HUES48 (cell line): Measurements from ENCODE around the gene POMT2.
A peak's percentile ranks its signal among the peaks of the same experiment; 100 is the strongest.

ENCODE experiments used
- H3K27ac ChIP-seq: one replicate; pipeline ENCODE4 v1.7.0; 2013; ENCODE audit warnings: low read depth, low read length, inconsistent platforms
- H3K27me3 ChIP-seq: 2 replicates; pipeline ENCODE4 v1.6.1; 2013; ENCODE audit warnings: mild to moderate bottlenecking, low read length; ENCODE audit not compliant: control insufficient read depth, insufficient read depth
- H3K36me3 ChIP-seq: 2 replicates; pipeline ENCODE4 v1.6.1; 2013; ENCODE audit warnings: low read length; ENCODE audit not compliant: control insufficient read depth, insufficient read depth
- H3K4me1 ChIP-seq: 2 replicates; pipeline ENCODE4 v1.6.1; 2013; ENCODE audit warnings: mild to moderate bottlenecking, low read length; ENCODE audit not compliant: control insufficient read depth, insufficient read depth
- H3K4me3 ChIP-seq: 2 replicates; pipeline ENCODE4 v1.5.1; 2013; ENCODE audit warnings: mild to moderate bottlenecking, low read depth, low read length
- H3K9ac ChIP-seq: 2 replicates; pipeline ENCODE4 v1.6.1; 2013; ENCODE audit warnings: mild to moderate bottlenecking, low read depth, low read length, moderate library complexity
- H3K9me3 ChIP-seq: 2 replicates; pipeline ENCODE4 v1.6.1; 2013; ENCODE audit warnings: low read length; ENCODE audit not compliant: control insufficient read depth, insufficient read depth

Gene POMT2

DNA sequence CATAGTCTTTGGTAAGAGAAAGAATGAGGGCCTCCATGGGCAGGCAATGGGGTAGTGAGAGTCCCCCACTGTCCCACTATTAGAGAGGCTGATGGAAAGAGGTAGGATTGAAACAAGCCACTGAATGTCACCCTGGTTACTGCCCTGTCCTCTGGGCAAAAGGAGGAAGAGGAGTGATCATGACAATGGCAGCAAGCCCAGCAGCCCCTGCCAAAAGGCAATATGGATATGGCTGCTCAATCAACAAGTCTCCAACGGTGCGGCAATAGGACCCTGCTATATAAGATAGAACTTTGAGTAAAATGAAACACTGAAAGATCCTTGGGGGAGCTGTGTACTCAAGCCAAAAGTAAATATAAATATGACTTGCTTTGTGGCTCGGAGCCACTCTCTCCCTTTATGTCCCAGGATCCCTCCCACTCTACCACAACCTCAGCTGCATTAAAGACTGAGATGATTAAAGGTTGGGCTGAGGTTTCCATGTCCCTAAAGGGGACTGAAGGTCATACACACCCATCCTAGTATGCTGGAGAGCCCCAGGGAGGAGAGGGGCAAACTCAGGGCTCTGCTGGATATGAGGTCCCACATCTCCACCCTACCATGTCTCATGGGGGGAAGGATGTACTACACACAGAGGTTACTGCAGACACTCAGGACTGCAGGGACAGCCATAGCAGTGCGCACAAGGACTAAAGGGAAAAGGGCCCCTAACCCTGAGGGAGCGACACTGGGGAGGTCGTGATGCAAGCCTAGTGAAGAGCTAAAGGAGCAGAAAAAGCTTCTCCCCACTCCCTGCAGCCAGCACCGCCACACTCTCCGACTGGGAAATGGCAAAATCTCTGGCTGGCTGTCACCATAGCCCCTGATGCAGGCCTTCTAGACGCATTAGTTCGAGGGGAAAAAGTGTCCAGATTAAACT, 5.9 kb downstream of the POMT2 start:
- Histone ChIP-seq H3K36me3 (no peaks in the 10 kb centered on the region), H3K27me3 (no peaks in the 10 kb centered on the region), H3K4me1 (peaks cover 37% of the 10 kb centered on the region), H3K4me3 (peak overlapping the region; percentile 6; the same call in 1 of the 2 replicates), H3K9me3 (no peaks in the 10 kb centered on the region), H3K9ac (peak overlapping the region; percentile 22; the same call in 1 of the 2 replicates), H3K27ac (peak overlapping the region; percentile 76)

DNA sequence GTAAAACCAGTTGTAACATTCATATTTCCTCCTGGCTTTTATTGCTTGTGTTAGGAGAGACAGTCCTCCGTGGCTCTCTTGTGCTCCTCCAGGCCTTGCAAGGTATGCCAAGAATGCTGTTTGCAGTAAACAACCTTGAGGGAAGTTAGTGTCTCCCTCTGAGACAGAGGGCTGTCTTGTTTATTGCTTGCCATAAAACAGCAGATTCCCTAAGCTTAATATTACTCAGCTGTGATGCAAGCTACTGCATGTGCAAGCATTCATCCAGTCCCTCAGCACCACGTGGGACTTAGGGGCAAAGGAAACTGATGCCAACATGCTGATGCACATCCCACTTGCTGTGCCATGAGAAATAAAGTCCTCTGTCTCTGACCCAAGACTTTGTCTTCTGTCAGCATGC, 6.6 kb downstream of the POMT2 start:
- Histone ChIP-seq H3K27ac (peak overlapping the region; percentile 76), H3K36me3 (no peaks in the 10 kb centered on the region)

DNA sequence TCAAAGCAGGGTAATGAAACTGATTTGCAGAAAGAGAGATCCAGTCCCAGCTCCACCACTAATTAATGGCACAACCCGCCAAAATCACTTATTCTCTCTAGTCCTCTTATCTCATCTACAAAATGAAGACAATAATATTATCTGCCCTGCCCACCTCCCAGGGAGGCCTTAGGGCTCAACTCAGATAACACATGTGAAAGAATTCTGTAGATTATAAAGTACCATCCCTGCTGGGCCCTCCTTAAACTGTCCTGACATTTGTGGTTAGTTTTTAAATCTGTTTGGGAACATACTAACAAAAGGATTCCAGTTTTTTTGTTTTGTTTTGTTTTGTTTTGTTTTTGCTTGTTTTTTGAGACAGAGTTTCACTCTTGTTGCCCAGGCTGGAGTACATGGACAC, 7.3 kb downstream of the POMT2 start:
- Histone ChIP-seq H3K9ac (no peak overlapping the region), H3K27me3 (no peaks in the 10 kb centered on the region), H3K4me1 (peaks cover 30% of the 10 kb centered on the region), H3K27ac (peak overlapping the region; percentile 76), H3K9me3 (no peaks in the 10 kb centered on the region), H3K36me3 (no peaks in the 10 kb centered on the region), H3K4me3 (no peak overlapping the region)

More for the DNA sequence above, 6.6 kb downstream of the POMT2 start:
- Histone ChIP-seq H3K27me3 (no peaks in the 10 kb centered on the region), H3K9me3 (no peaks in the 10 kb centered on the region), H3K9ac (peak overlapping the region; percentile 22; the same call in 1 of the 2 replicates), H3K4me1 (peaks cover 30% of the 10 kb centered on the region), H3K4me3 (peak overlapping the region; percentile 6; the same call in 1 of the 2 replicates)

DNA sequence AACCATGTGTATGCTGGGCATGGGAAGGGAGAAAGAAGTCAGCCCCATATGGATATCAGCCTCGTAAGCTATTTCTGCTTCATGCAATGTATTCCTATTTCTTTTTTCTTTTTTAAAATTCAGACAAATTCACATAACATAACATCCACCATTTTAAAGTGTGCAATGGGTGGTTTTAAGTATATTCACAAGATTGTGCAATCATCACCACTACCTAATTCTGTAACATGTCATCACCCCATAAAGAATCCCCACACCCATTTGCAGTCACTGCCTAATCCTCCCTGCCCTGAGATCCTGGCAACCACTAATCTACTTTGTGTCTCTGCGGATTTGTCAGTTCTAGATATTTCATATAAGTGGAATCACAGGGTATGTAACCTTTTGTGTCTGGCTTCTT, 9.5 kb downstream of the POMT2 start:
- no peaks in the 10 kb centered on the region for H3K9me3 ChIP-seq
- no peak overlapping the region for H3K4me3 ChIP-seq
- H3K27me3 ChIP-seq = no peaks in the 10 kb centered on the region
- H3K36me3 ChIP-seq = no peaks in the 10 kb centered on the region
- no peak overlapping the region for H3K9ac ChIP-seq
- no peak overlapping the region for H3K27ac ChIP-seq
- peaks cover 39% of the 10 kb centered on the region for H3K4me1 ChIP-seq

DNA sequence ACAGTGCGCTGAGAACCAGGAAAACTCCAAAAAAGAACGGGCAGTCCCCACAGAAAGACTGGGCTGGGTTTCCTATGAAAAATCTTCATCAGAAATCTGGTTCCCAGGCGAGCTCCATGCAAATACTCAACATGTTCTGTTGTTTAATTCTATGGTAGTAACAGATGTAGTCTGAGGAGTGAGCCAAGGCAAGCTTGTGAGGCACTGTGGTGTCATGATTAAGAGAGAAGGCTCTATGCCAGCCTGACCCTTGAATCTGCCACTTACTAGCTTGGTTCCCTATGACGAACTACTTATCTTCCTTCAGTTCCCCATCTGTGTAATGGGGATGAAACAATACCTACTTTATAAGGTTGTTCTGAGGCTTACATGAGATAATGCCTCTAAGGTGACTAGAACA, 10.7 kb downstream of the POMT2 start:
- Histone ChIP-seq H3K36me3 (peaks cover 10% of the 10 kb centered on the region; the same call in 1 of the 2 replicates), H3K9ac (no peak overlapping the region), H3K27ac (no peak overlapping the region), H3K4me3 (no peak overlapping the region), H3K27me3 (no peaks in the 10 kb centered on the region), H3K4me1 (peaks cover 33% of the 10 kb centered on the region), H3K9me3 (no peaks in the 10 kb centered on the region)

DNA sequence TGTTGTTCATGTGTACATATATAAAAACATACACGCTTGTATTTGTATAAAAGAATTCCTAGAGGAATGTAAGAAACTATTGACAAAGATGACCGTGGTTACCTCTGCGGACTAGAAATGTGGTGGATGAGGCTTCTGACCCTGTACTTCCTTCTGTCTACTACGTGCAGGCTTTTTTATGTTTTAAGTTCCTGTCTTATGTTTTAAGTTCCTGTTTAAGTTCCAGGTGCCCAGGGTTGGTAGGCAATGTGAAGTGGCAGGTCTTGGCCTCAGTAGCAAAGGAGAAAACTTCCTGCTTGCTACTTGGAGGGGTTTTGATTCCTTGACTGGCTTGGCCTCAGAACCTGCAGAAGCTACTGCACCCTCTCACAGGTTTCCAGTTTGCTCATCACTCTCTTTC, 11.6 kb downstream of the POMT2 start:
- H3K4me1 ChIP-seq = peaks cover 24% of the 10 kb centered on the region
- no peak overlapping the region for H3K27ac ChIP-seq

DNA sequence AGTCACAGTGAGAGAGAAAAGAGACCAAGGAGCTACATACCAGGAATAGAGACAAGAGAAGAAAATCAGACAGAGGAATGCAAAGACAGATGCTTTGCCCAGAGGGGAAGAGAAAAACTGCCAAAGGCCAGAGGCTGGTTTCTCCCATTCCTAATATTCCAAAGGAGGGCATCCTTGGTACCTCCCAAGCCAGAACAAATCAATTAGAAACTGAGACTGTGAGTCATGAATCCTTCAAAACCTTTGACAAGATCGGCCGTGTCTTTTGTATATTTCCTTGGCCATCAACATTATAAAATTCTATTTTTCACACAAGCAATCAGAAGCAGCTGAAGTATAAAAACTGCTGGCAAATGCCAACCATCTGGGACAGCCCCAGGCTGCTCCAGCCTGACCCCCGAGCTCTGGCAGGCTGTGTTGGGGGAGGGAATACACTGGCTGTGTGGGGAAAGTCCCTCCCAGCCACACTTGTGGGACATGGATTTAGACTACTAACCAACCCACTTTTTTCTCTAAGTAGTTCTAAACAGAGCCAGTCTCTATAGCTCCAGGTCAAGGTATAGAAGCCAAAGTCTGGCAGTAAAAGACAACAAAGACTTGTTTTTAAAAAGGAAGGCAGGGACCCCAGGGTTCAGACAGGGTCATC, 13.7 kb downstream of the POMT2 start:
- no peak overlapping the region for H3K9ac ChIP-seq
- H3K4me1 ChIP-seq = peaks cover 9% of the 10 kb centered on the region

More for the DNA sequence above, 11.6 kb downstream of the POMT2 start:
- Histone ChIP-seq H3K4me3 (no peak overlapping the region), H3K9me3 (no peaks in the 10 kb centered on the region), H3K36me3 (peaks cover 16% of the 10 kb centered on the region; the same call in 1 of the 2 replicates), H3K27me3 (no peaks in the 10 kb centered on the region), H3K9ac (no peak overlapping the region)

DNA sequence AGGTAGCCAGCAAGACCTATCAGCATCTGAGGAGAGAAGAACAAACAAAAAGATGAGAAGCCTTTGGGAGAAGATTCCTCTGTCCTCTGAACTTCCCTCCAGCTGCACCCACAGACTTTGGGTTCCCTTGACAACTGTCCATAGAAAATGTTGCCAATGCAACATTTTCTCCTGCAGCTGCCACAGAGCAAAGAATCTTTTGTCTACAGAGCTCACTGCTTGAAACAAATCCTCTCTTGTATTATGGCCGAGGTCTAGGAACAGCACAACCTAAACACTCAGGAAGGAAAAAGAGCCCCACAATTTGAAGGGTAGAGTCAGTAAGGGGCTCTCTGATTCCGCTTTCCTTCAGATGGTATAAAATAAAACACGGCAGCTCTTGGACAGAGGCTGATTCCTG, 14.3 kb downstream of the POMT2 start:
- Histone ChIP-seq H3K9ac (no peak overlapping the region), H3K4me3 (no peak overlapping the region), H3K4me1 (peaks cover 11% of the 10 kb centered on the region), H3K27me3 (no peaks in the 10 kb centered on the region), H3K9me3 (no peaks in the 10 kb centered on the region), H3K36me3 (peaks cover 26% of the 10 kb centered on the region; the same call in 1 of the 2 replicates), H3K27ac (peak overlapping the region; percentile 21)

More for the DNA sequence above, 13.7 kb downstream of the POMT2 start:
- Histone ChIP-seq H3K4me3 (no peak overlapping the region), H3K9me3 (no peaks in the 10 kb centered on the region), H3K27me3 (no peaks in the 10 kb centered on the region), H3K36me3 (peaks cover 26% of the 10 kb centered on the region; the same call in 1 of the 2 replicates), H3K27ac (peak overlapping the region; percentile 21)

DNA sequence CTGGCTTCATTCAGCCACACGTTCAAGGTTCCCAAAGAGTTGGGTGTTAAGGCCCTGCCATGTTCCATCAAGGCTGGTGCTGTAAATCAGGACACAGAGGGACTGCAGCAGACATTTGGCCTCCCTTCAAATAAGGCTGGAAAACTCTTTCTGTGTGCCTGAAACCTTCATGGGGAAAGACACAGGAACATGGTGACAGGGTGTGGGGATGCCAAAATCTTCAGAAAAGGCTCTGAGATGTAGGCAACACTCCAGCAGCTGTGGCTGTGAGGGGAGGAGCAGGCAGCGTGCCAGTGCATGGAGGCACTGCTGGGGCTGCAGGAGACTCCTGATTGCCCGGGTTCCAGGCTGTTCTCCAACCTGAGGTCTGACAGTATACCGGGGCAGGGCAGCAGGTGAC, 15.0 kb downstream of the POMT2 start:
- no peaks in the 10 kb centered on the region for H3K9me3 ChIP-seq
- H3K9ac ChIP-seq = no peak overlapping the region
- H3K36me3 ChIP-seq = peaks cover 26% of the 10 kb centered on the region; the same call in 1 of the 2 replicates

DNA sequence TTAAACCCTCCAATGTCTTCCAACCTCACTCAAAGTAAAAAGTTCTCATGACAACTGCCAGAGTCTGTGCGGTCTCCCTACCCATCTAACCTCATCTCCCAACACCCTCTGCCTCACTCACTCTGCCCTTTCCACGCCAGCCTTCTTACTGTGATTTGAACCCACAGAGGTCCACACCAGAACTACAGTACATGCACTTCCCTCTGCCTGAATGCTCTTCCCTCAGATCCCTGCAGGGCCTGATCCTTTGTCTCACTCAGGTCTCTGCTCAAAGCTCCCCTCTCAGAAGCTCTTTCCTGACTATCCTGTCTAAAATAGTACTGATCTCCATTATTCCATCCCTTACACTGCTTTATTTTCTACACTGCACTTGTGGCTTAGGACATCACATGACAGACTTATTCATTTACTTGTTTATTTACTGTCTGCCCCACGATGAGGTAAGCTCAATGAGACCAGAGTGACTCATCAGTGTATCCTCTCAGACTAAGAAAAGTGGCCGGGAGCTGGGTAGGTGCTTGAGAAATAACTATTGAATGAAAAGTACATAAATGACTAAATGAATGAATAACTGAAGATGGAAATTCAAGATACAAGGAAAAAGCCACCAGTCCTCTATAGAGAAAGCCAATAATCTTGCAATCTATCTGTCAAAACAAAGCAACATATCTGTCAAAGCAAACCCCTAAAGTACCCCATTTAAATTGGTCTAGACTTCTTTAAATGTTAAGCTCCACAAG, 17.1 kb downstream of the POMT2 start:
- no peak overlapping the region for H3K9ac ChIP-seq
- peaks cover 31% of the 10 kb centered on the region; the same call in 1 of the 2 replicates for H3K36me3 ChIP-seq
- H3K9me3 ChIP-seq = no peaks in the 10 kb centered on the region
- peaks cover 13% of the 10 kb centered on the region for H3K4me1 ChIP-seq
- H3K27me3 ChIP-seq = no peaks in the 10 kb centered on the region
- H3K4me3 ChIP-seq = no peak overlapping the region
- H3K27ac ChIP-seq = peak overlapping the region; percentile 69

More for the DNA sequence above, 15.0 kb downstream of the POMT2 start:
- Histone ChIP-seq H3K4me1 (peaks cover 13% of the 10 kb centered on the region), H3K4me3 (no peak overlapping the region), H3K27ac (no peak overlapping the region), H3K27me3 (no peaks in the 10 kb centered on the region)
